ENCODE measurements around the gene ARL14EP. TPM values are rescaled to one million over a fixed set of nuclear protein-coding genes. Genes with fewer than 3 reads are reported as not detected.

ARL14EP gene
- total RNA-seq, 1 donor from 2014 or later = 25.4 TPM

DNA sequence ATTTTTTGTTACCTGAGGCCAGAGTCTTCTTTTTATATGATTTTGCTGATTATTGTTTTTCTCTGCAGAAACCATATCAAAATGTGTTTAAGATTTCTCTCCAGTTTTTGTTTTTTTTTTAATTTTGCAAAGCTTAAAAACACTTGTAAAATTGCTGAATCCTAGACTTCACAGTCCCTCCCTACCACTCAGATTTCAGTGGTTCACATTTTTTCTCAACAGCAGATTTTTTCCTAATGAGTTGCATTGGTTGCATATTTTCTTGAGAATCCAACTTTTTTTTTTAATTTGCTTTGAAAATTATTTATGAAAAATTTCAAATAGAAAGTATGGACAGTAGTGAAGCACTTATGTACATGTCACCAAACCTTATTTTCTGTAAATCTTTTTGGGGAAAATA is 5.8 kb downstream of the ARL14EP start:
- peak overlapping the region; percentile 34 for H3K4me2 ChIP-seq (ENCODE audit: low read length)
- FAIRE-seq = no peak
- peak overlapping the region; percentile 13 for H3K27ac Mint-ChIP-seq (ENCODE audit: unreplicated experiment)

DNA sequence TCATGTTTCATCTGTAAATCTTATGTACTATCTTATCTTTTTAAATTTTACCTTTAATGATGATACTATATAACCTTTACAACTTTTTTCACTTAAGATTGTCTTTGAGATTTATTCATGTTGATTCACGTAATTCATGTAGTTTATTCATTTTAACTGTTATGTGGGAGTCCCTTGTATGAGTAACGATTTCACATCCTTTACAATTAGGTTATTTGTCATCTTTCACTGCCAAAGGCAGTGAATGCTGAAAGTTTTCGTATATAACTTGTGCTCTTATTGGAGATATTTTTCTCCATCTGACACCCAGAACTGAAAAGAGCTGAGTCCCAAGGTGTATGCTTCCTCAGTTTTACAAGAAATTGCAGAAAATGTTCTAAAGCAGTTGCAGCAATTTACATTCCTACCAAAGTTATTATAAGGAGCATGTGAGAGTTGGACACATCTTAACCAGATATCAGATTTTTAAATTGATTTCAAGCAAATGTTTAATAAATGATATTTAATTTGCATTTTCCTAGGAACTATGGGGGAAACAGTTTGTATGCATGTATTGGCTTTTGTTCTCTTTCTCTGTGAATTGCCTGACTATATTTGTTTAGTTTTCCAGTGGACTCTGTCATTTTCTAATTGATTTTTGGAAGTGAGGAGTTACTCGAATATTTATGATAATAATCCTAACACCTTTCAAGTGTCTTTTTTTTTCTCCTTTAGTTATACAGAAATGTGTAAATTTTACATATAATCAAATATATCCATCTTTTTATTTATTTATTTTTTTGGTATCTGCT is 6.4 kb downstream of the ARL14EP start:
- FAIRE-seq = no peak
- TF ChIP-seq EZH2 (IDR thresholded peaks at IDR 0.05; ENCODE audit: insufficient read depth, low read length) = no peak
- TF ChIP-seq, protein P1, sequence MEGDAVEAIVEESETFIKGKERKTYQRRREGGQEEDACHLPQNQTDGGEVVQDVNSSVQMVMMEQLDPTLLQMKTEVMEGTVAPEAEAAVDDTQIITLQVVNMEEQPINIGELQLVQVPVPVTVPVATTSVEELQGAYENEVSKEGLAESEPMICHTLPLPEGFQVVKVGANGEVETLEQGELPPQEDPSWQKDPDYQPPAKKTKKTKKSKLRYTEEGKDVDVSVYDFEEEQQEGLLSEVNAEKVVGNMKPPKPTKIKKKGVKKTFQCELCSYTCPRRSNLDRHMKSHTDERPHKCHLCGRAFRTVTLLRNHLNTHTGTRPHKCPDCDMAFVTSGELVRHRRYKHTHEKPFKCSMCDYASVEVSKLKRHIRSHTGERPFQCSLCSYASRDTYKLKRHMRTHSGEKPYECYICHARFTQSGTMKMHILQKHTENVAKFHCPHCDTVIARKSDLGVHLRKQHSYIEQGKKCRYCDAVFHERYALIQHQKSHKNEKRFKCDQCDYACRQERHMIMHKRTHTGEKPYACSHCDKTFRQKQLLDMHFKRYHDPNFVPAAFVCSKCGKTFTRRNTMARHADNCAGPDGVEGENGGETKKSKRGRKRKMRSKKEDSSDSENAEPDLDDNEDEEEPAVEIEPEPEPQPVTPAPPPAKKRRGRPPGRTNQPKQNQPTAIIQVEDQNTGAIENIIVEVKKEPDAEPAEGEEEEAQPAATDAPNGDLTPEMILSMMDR (IDR thresholded peaks at IDR 0.05; ENCODE audit: insufficient read depth, low read depth, low read length) = no peak
- Histone ChIP-seq H2AFZ (ENCODE audit: low read depth, low read length) (no peak overlapping the region), H3K9ac (ENCODE audit: low read length) (peak overlapping the region; percentile 20), H3K4me2 (ENCODE audit: low read length) (peak overlapping the region; percentile 28), H3K4me3 (ENCODE audit: insufficient read depth, low read depth, low read length) (no peak overlapping the region), H3K4me1 (ENCODE audit: insufficient read depth, low read length) (peaks cover 20% of the 10 kb centered on the region), H4K20me1 (ENCODE audit: insufficient read depth, low read length) (peaks cover 13% of the 10 kb centered on the region), H3K36me3 (ENCODE audit: insufficient read depth, low read length) (peaks cover 17% of the 10 kb centered on the region), H3K27me3 (ENCODE audit: insufficient read depth, low read length) (no peaks in the 10 kb centered on the region), H3K9me3 (ENCODE audit: insufficient read depth, low read depth, low read length) (no peaks in the 10 kb centered on the region), H3K27ac (ENCODE audit: low read depth, low read length) (peak overlapping the region; percentile 29), H3K79me2 (ENCODE audit: insufficient read depth, low read length) (peaks cover 72% of the 10 kb centered on the region)
- Mint-ChIP-seq H3K4me3 (ENCODE audit: unreplicated experiment) (no peak overlapping the region), H3K27ac (ENCODE audit: unreplicated experiment) (peak overlapping the region; percentile 23), H3K27me3 (ENCODE audit: low read depth, unreplicated experiment) (no peaks in the 10 kb centered on the region), H3K4me1 (ENCODE audit: low read depth, unreplicated experiment) (peaks cover 18% of the 10 kb centered on the region), H3K36me3 (ENCODE audit: low read depth, unreplicated experiment) (no peaks in the 10 kb centered on the region), H3K9me3 (ENCODE audit: unreplicated experiment) (no peaks in the 10 kb centered on the region)
- no peak for DNase-seq (ENCODE audit: low read depth)

More for the DNA sequence above, 5.8 kb downstream of the ARL14EP start:
- no peaks in the 10 kb centered on the region for H3K27me3 ChIP-seq (ENCODE audit: insufficient read depth, low read length)
- no peak overlapping the region for H3K4me3 Mint-ChIP-seq (ENCODE audit: unreplicated experiment)
- H3K27ac ChIP-seq (ENCODE audit: low read depth, low read length) = peak overlapping the region; percentile 31
- DNase-seq (ENCODE audit: low read depth) = peak; percentile 44
- no peaks in the 10 kb centered on the region for H3K27me3 Mint-ChIP-seq (ENCODE audit: low read depth, unreplicated experiment)
- peaks cover 14% of the 10 kb centered on the region for H3K36me3 ChIP-seq (ENCODE audit: insufficient read depth, low read length)
- H3K9ac ChIP-seq (ENCODE audit: low read length) = no peak overlapping the region
- H4K20me1 ChIP-seq (ENCODE audit: insufficient read depth, low read length) = peaks cover 15% of the 10 kb centered on the region
- H3K9me3 ChIP-seq (ENCODE audit: insufficient read depth, low read depth, low read length) = no peaks in the 10 kb centered on the region
- H3K9me3 Mint-ChIP-seq (ENCODE audit: unreplicated experiment) = no peaks in the 10 kb centered on the region
- H3K4me1 Mint-ChIP-seq (ENCODE audit: low read depth, unreplicated experiment) = peaks cover 19% of the 10 kb centered on the region
- H3K79me2 ChIP-seq (ENCODE audit: insufficient read depth, low read length) = peaks cover 79% of the 10 kb centered on the region
- TF ChIP-seq, protein P1 (IDR thresholded peaks at IDR 0.05; ENCODE audit: insufficient read depth, low read depth, low read length) = no peak
- peaks cover 23% of the 10 kb centered on the region for H3K4me1 ChIP-seq (ENCODE audit: insufficient read depth, low read length)
- H3K36me3 Mint-ChIP-seq (ENCODE audit: low read depth, unreplicated experiment) = no peaks in the 10 kb centered on the region
- H2AFZ ChIP-seq (ENCODE audit: low read depth, low read length) = no peak overlapping the region
- H3K4me3 ChIP-seq (ENCODE audit: insufficient read depth, low read depth, low read length) = no peak overlapping the region

DNA sequence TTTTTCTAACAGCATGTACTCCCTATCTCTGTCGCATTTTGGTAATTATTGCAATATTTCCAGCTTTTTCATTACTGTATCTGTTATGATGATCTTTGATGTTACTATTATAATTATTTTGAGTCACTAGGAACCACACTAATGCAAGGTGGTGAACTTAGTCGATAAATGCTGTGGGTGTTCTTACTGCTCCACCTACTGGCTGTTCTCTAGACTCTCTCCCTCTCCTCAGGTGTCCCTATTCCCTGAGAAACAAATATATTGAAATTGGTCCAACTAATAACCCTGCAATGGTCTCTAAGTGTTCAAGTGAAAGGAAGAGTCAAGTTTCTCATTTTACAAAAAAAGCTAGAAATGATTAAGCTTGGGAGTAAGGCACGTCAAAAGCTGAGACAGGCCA is 10.5 kb downstream of the ARL14EP start:
- FAIRE-seq (no peak), DNase-seq (ENCODE audit: low read depth) (no peak)
- H3K4me1 ChIP-seq (ENCODE audit: insufficient read depth, low read length) = peaks cover 7% of the 10 kb centered on the region
- H3K27ac Mint-ChIP-seq (ENCODE audit: unreplicated experiment) = peak overlapping the region; percentile 29
- H3K9me3 Mint-ChIP-seq (ENCODE audit: unreplicated experiment) = no peaks in the 10 kb centered on the region
- H3K4me1 Mint-ChIP-seq (ENCODE audit: low read depth, unreplicated experiment) = peaks cover 5% of the 10 kb centered on the region
- peaks cover 51% of the 10 kb centered on the region for H3K36me3 ChIP-seq (ENCODE audit: insufficient read depth, low read length)
- peaks cover 33% of the 10 kb centered on the region for H3K79me2 ChIP-seq (ENCODE audit: insufficient read depth, low read length)
- H3K4me3 ChIP-seq (ENCODE audit: insufficient read depth, low read depth, low read length) = no peak overlapping the region
- no peak overlapping the region for H3K27ac ChIP-seq (ENCODE audit: low read depth, low read length)
- H3K9ac ChIP-seq (ENCODE audit: low read length) = no peak overlapping the region
- no peaks in the 10 kb centered on the region for H3K27me3 ChIP-seq (ENCODE audit: insufficient read depth, low read length)
- H2AFZ ChIP-seq (ENCODE audit: low read depth, low read length) = no peak overlapping the region
- no peaks in the 10 kb centered on the region for H3K9me3 ChIP-seq (ENCODE audit: insufficient read depth, low read depth, low read length)
- no peak overlapping the region for H3K4me3 Mint-ChIP-seq (ENCODE audit: unreplicated experiment)
- peaks cover 5% of the 10 kb centered on the region for H4K20me1 ChIP-seq (ENCODE audit: insufficient read depth, low read length)
- no peaks in the 10 kb centered on the region for H3K36me3 Mint-ChIP-seq (ENCODE audit: low read depth, unreplicated experiment)
- H3K4me2 ChIP-seq (ENCODE audit: low read length) = no peak overlapping the region
- H3K27me3 Mint-ChIP-seq (ENCODE audit: low read depth, unreplicated experiment) = no peaks in the 10 kb centered on the region
- TF ChIP-seq, protein P1 (IDR thresholded peaks at IDR 0.05; ENCODE audit: insufficient read depth, low read depth, low read length) = peak; percentile 50
- no peak for TF ChIP-seq EZH2 (IDR thresholded peaks at IDR 0.05; ENCODE audit: insufficient read depth, low read length)
